T-helper 2 cell treated with Interferon-gamma antibody and Interleukin-4, amounts not matched to agents 100 ng/mL and 5 ng/mL, for 36 hours (primary cell): ENCODE data around the gene MED20. TPM values are rescaled to one million over a fixed set of nuclear protein-coding genes. Genes with fewer than 3 reads are reported as not detected.

ENCODE experiments used
- intact Hi-C: fragments of 100-400 bp; cut with micrococcal nuclease; formaldehyde crosslinking; loops from one replicate; pipeline ENCODE4 v1.15.1; 2023
- total RNA-seq: library from RNA; stranded (reverse); gene quantifications from 2 replicates; pipeline ENCODE4 v1.2.3, GENCODE V29; 2022

Gene MED20
- total RNA-seq, 1 donor from 2014 or later = 19.4 TPM

GRCh38 chr6:41859356-41859755, 61.6 kb downstream of the MED20 start:
- intact Hi-C loops = loop anchor here (10.0 kb wide), 1 partner anchor 305 kb away; no protein-coding TSS in a partner anchor

- intact Hi-C loops = loop anchor here (10.0 kb wide), 1 partner anchor 306 kb away; no protein-coding TSS in a partner anchor
Measured at GRCh38 chr6:41858703-41859102, 62.2 kb downstream of the MED20 start.

Other genes starting within 250 kb of the MED20 start
- 7.8 and 9.7 TPM in 2 replicates for gene TFEB, start 185.5 kb downstream of the MED20 start, total RNA-seq
- gene PGC, start 173.7 kb downstream of the MED20 start, total RNA-seq = not detected in 2 replicates
- gene FRS3, start 141.2 kb downstream of the MED20 start, total RNA-seq = 3.8 and 6.1 TPM in 2 replicates
- gene PRICKLE4, start 140.4 kb downstream of the MED20 start, total RNA-seq = not detected in 2 replicates
- 209 and 212 TPM in 2 replicates for gene TOMM6, start 133.4 kb downstream of the MED20 start, total RNA-seq
- gene USP49, start 25.8 kb downstream of the MED20 start, total RNA-seq = 7.1 and 7.3 TPM in 2 replicates
- gene BYSL, start 360 bp upstream of the MED20 start, total RNA-seq = 38.5 and 39.5 TPM in 2 replicates
- gene CCND3, start 20.7 kb upstream of the MED20 start, total RNA-seq = 462 and 476 TPM in 2 replicates
- gene TAF8, start 129.4 kb upstream of the MED20 start, total RNA-seq = 42.6 and 47.5 TPM in 2 replicates
- gene C6orf132, start 221.5 kb upstream of the MED20 start, total RNA-seq = 0.05 TPM in 2 replicates